ENCODE data around the gene IFT74. TPM values are rescaled to one million over a fixed set of nuclear protein-coding genes. Genes with fewer than 3 reads are reported as not detected.

IFT74 gene
- total and polyA plus RNA-seq, 2 of the 13 experiments (the other 11 are each of a cell fraction or from before 2014, with no cell fraction given) = 4.2 to 12.3 TPM

- TF ChIP-seq ZNF30 (CRISPR knock-in tag; IDR thresholded peaks at IDR 0.05) (0 out of 2 replicates have a peak, but pooled peaks have one; percentile 25), ZNF251 (CRISPR knock-in tag; IDR thresholded peaks at IDR 0.05) (peak; percentile 27; the same call in 1 of the 2 replicates), RFXAP (CRISPR knock-in tag; IDR thresholded peaks at IDR 0.05; ENCODE audit: borderline replicate concordance) (no peak; the same call in 1 of the 2 replicates), GMEB2 (CRISPR knock-in tag; IDR thresholded peaks at IDR 0.05; ENCODE audit: low read depth) (no peak), ATF6 (CRISPR knock-in tag; conservative IDR thresholded peaks at IDR 0.05) (no peak), SALL1 (CRISPR knock-in tag; IDR thresholded peaks at IDR 0.05) (peak; percentile 66; the same call in 1 of the 2 replicates), IRF1 (CRISPR knock-in tag; IDR thresholded peaks at IDR 0.05; ENCODE audit: low read depth) (no peak), EED (CRISPR knock-in tag; IDR thresholded peaks at IDR 0.05) (0 out of 2 replicates have a peak, but pooled peaks have one; percentile 65), GMEB1 (CRISPR knock-in tag; IDR thresholded peaks at IDR 0.05; ENCODE audit: borderline replicate concordance) (peak; percentile 84), ZNF44 (CRISPR knock-in tag; IDR thresholded peaks at IDR 0.05) (no peak), ZNF644 (CRISPR knock-in tag; IDR thresholded peaks at IDR 0.05; ENCODE audit: low read depth) (no peak), PITX1 (CRISPR knock-in tag; IDR thresholded peaks at IDR 0.05) (peak; percentile 73; the same call in 1 of the 2 replicates), NFAT5 (CRISPR knock-in tag; IDR thresholded peaks at IDR 0.05) (no peak), TOPORS (CRISPR knock-in tag; IDR thresholded peaks at IDR 0.05) (no peak), CCDC6 (CRISPR knock-in tag; IDR thresholded peaks at IDR 0.05) (peak; percentile 73; the same call in 1 of the 2 replicates), ZBTB3 (CRISPR knock-in tag; IDR thresholded peaks at IDR 0.05; ENCODE audit: borderline replicate concordance, low read depth) (0 out of 2 replicates have a peak, but pooled peaks have one; percentile 37)
These were observed 9.2 kb upstream of the IFT74 start, which contains the start of gene PLAA (continued) for GRCh38 chr9:26946753-26947727.

Measured in HepG2 (cell line).